ENCODE results near the gene TEAD1.

DNA sequence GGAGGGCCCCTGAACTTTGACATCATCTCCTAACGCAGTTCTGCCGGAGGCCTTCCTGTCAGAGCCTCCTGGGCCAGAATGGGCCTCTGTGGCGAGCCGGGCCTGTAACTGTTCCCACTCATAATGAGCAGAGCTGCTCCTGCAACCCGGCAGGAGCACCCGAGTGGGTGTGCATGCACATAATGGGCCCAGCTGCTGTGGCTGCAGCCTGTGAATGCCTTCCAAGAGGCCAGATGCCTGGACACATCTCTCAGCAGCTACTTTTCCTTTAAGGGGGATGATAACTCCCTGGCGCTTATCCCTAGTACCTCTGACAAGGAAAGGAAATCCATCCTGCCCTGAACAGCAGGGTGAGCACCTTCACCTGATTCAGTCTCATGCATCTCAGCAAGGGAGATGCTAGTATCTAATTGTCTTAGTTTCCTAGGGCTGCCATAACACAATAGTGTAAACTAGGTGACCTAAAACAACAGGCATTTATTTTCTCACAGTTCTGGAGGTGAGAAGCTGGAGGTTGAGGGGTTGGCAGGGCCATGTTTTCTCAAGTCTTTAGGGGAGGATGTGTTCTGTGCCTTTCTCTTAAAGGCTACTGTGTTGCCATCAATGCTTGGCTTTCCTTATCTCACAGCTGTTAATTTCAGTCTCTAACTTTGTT is 120.5 kb downstream of the TEAD1 start:
- TF ChIP-seq, protein P1, sequence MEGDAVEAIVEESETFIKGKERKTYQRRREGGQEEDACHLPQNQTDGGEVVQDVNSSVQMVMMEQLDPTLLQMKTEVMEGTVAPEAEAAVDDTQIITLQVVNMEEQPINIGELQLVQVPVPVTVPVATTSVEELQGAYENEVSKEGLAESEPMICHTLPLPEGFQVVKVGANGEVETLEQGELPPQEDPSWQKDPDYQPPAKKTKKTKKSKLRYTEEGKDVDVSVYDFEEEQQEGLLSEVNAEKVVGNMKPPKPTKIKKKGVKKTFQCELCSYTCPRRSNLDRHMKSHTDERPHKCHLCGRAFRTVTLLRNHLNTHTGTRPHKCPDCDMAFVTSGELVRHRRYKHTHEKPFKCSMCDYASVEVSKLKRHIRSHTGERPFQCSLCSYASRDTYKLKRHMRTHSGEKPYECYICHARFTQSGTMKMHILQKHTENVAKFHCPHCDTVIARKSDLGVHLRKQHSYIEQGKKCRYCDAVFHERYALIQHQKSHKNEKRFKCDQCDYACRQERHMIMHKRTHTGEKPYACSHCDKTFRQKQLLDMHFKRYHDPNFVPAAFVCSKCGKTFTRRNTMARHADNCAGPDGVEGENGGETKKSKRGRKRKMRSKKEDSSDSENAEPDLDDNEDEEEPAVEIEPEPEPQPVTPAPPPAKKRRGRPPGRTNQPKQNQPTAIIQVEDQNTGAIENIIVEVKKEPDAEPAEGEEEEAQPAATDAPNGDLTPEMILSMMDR (IDR thresholded peaks at IDR 0.05): no peak
- TF ChIP-seq POLR2A (IDR thresholded peaks at IDR 0.05): no peak

Data from tibial nerve (tissue), 3 donors.